MCF 10A (cell line): Measurements from ENCODE around the gene FGGY. TPM values are rescaled to one million over a fixed set of nuclear protein-coding genes. Genes with fewer than 3 reads are reported as not detected.

Experiments
- BruUV-seq: library from RNA; stranded (reverse); fragments of 400-500 nt; replicated peaks from 2 replicates; lab custom pipeline; 2021; lab: Mats Ljungman, UMichigan
- CTCF ChIA-PET: fragments of 300-600 bp; sonication (Branson Sonifier 250); formaldehyde crosslinking; extraction: SDS; loops from one replicate; lab custom pipeline; 2021; ENCODE audit warnings: antibody characterized with exemption, inconsistent platforms; lab: Yijun Ruan, JAX
- POLR2A ChIA-PET: fragments of 300-600, 350-650 bp; sonication (Branson Sonifier 250); formaldehyde crosslinking; extraction: SDS; loops from one replicate; lab custom pipeline; 2020; ENCODE audit warnings: antibody characterized with exemption, inconsistent platforms; lab: Yijun Ruan, JAX
- DNase-seq: peaks from one replicate; pipeline ENCODE4 v3.0.0-alpha.2; 2018; ENCODE audit not compliant: unreplicated experiment
- H3K27ac Mint-ChIP-seq: one replicate; pipeline ENCODE4 v1.8.0; 2022; ENCODE audit warnings: mild to moderate bottlenecking, low read depth, mixed read lengths; ENCODE audit not compliant: unreplicated experiment
- H3K27me3 Mint-ChIP-seq: one replicate; pipeline ENCODE4 v1.8.0; 2022; ENCODE audit warnings: mixed read lengths; ENCODE audit not compliant: insufficient read depth, unreplicated experiment
- H3K36me3 Mint-ChIP-seq: one replicate; pipeline ENCODE4 v1.8.0; 2022; ENCODE audit warnings: mild to moderate bottlenecking, moderate library complexity, mixed read lengths; ENCODE audit not compliant: insufficient read depth, unreplicated experiment
- H3K4me1 Mint-ChIP-seq: one replicate; pipeline ENCODE4 v1.8.0; 2022; ENCODE audit warnings: mixed read lengths; ENCODE audit not compliant: insufficient read depth, unreplicated experiment
- H3K4me3 Mint-ChIP-seq: one replicate; pipeline ENCODE4 v1.8.0; 2022; ENCODE audit warnings: mild to moderate bottlenecking, moderate library complexity, mixed read lengths; ENCODE audit not compliant: unreplicated experiment
- H3K9me3 Mint-ChIP-seq: one replicate; pipeline ENCODE4 v1.8.0; 2022; ENCODE audit warnings: mixed read lengths; ENCODE audit not compliant: unreplicated experiment
- CTCF ChIP-seq: fragments of 200-600 bp; IDR thresholded peaks from one replicate; pipeline ENCODE4 v1.8.0; 2022; ENCODE audit warnings: antibody characterized with exemption, mild to moderate bottlenecking; ENCODE audit not compliant: unreplicated experiment
- intact Hi-C: fragments of 100-400 bp; cut with micrococcal nuclease; formaldehyde crosslinking; loops from 2 replicates; pipeline ENCODE4 v1.14.1; 2022
- total RNA-seq: library from RNA; stranded (reverse); gene quantifications from 2 replicates; pipeline ENCODE4 v1.2.3, GENCODE V29; 2022

FGGY gene
- total RNA-seq, 1 experiment from 2014 or later = 10.6 TPM

- DNase-seq = no peak
- no peak overlapping the region for H3K27ac Mint-ChIP-seq
- peaks cover 27% of the 10 kb centered on the region for H3K4me1 Mint-ChIP-seq
- intact Hi-C loops = no loop called here
- H3K9me3 Mint-ChIP-seq = no peaks in the 10 kb centered on the region
- ChIA-PET POLR2A (interaction anchor here (0.6 to 5.8 kb wide), 2 partner anchors 11 to 51 kb away, joined by 3 to 50 read pairs; no protein-coding TSS in a partner anchor), CTCF (no interaction called here)
- H3K27me3 Mint-ChIP-seq = no peaks in the 10 kb centered on the region
- TF ChIP-seq CTCF = no peak
- no peak overlapping the region for H3K4me3 Mint-ChIP-seq
- BruUV-seq = no TSS peak
- peaks cover 4% of the 10 kb centered on the region for H3K36me3 Mint-ChIP-seq
Observed at GRCh38 chr1:59433440-59433813, 136.5 kb downstream of the FGGY start.

- intact Hi-C loops = no loop called here
- peak; percentile 20 for DNase-seq
- no TSS peak for BruUV-seq
- no peak overlapping the region for H3K4me3 Mint-ChIP-seq
- TF ChIP-seq CTCF = no peak
- no peaks in the 10 kb centered on the region for H3K9me3 Mint-ChIP-seq
- H3K27me3 Mint-ChIP-seq = no peaks in the 10 kb centered on the region
- H3K36me3 Mint-ChIP-seq = peaks cover 4% of the 10 kb centered on the region
- peaks cover 27% of the 10 kb centered on the region for H3K4me1 Mint-ChIP-seq
- ChIA-PET POLR2A (interaction anchor here (0.6 to 5.8 kb wide), 4 partner anchors 10 to 127 kb away, joined by 3 to 50 read pairs (median 4); no protein-coding TSS in a partner anchor), CTCF (no interaction called here)
- peak overlapping the region; percentile 75 for H3K27ac Mint-ChIP-seq
Observed at GRCh38 chr1:59434336-59434735, 137.4 kb downstream of the FGGY start.

DNA sequence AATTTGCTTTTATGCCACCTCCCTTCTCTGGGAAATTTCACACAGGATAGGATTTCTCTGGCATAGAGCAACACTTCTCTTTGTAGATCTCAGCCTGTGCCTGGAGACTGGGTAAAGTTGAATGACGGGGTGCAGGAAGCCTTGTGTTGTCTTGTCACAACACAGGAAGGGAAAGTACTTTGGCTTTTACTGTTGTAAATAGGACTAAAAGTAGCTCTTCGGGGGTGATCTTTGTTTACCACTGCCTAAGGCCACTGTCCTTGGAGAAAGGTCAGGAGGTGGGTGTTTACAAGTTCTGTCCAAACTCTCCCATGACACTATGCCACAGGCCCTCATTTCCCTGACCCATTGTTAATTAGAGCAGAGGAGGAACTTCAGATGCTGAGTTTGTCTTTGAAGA is 139.7 kb downstream of the FGGY start:
- no peaks in the 10 kb centered on the region for H3K9me3 Mint-ChIP-seq
- intact Hi-C loops = no loop called here
- no peak for DNase-seq

DNA sequence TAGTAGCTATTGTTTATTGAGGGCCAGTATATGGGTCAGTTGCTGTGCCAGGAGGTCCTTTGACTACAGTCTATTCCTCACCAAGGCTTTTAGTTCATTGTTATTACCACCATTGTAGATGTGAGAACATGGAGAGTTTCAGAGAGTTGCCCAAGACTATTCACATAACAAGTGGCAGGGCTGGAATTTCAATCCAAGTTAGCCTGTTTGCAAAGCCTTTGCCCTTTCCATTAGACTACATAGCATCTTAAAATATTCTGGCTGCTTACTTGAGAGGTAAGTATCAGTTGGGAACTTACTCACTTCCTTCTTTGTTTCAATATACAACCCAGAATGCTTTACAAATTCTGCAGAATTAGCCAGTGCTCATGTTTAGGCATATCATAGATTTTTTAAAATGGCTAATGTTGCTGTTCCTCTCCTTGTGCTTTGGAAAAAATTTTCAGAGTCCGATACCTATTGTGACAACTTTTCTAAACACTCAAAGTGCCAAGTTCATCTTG is 141.2 kb downstream of the FGGY start:
- POLR2A ChIA-PET = no interaction called here
- no peak for DNase-seq
- peaks cover 16% of the 10 kb centered on the region for H3K4me1 Mint-ChIP-seq
- no peak overlapping the region for H3K27ac Mint-ChIP-seq
- H3K36me3 Mint-ChIP-seq = peaks cover 4% of the 10 kb centered on the region
- intact Hi-C loops = no loop called here
- CTCF ChIA-PET = no interaction called here
- TF ChIP-seq CTCF = no peak
- no peaks in the 10 kb centered on the region for H3K9me3 Mint-ChIP-seq
- H3K4me3 Mint-ChIP-seq = no peak overlapping the region
- H3K27me3 Mint-ChIP-seq = no peaks in the 10 kb centered on the region
- BruUV-seq = no TSS peak

More for the DNA sequence above, 139.7 kb downstream of the FGGY start:
- Mint-ChIP-seq H3K4me1 (peaks cover 20% of the 10 kb centered on the region), H3K36me3 (peaks cover 4% of the 10 kb centered on the region), H3K27ac (no peak overlapping the region), H3K27me3 (no peaks in the 10 kb centered on the region), H3K4me3 (no peak overlapping the region)
- ChIA-PET CTCF (no interaction called here), POLR2A (no interaction called here)
- TF ChIP-seq CTCF = no peak
- no TSS peak for BruUV-seq
